ENCODE data around the gene SIRT2.
"Not testable (repeated sequence)": the region's sequence is repeated elsewhere in the genome, so short reads cannot be mapped to it uniquely, and the experiment has no call there.

Gene SIRT2

GRCh38 chr19:38899447-38900201, at the start of gene SIRT2, which contains the start of gene NFKBIB:
SIRT2 (minus strand) TSS chr19:38899618; CDS start chr19:38899521, 97 bp downstream.
NFKBIB (plus strand) TSS chr19:38899969; CDS start chr19:38900033, 64 bp downstream.
- peak; percentile 97 for DNase-seq (ENCODE audit: low spot score)

- no peak for DNase-seq (ENCODE audit: low spot score)
These were observed 47.0 kb upstream of the SIRT2 start for GRCh38 chr19:38946229-38947010.

GRCh38 chr19:38945562-38946228, 46.3 kb upstream of the SIRT2 start:
- no peak for DNase-seq (ENCODE audit: low spot score)

- peak; percentile 40 for DNase-seq (ENCODE audit: low spot score)
These were observed 45.6 kb upstream of the SIRT2 start for GRCh38 chr19:38944981-38945506.

GRCh38 chr19:38942471-38943181, 43.2 kb upstream of the SIRT2 start:
- no peak for DNase-seq (ENCODE audit: low spot score)

- no peak for DNase-seq (ENCODE audit: low spot score)
These were observed 42.6 kb upstream of the SIRT2 start for GRCh38 chr19:38941979-38942378.

- not testable (repeated sequence) for DNase-seq (ENCODE audit: low spot score)
These were observed 42.0 kb upstream of the SIRT2 start for GRCh38 chr19:38941466-38941865.

GRCh38 chr19:38939957-38940356, 40.5 kb upstream of the SIRT2 start:
- DNase-seq (ENCODE audit: low spot score), result no peak

GRCh38 chr19:38933544-38933943, 34.1 kb upstream of the SIRT2 start:
- DNase-seq (ENCODE audit: low spot score), result no peak

GRCh38 chr19:38932425-38933179, 33.2 kb upstream of the SIRT2 start:
- no peak for DNase-seq (ENCODE audit: low spot score)

- DNase-seq (ENCODE audit: low spot score), result no peak
These were observed 32.0 kb upstream of the SIRT2 start for GRCh38 chr19:38931521-38931793.

GRCh38 chr19:38930776-38931520, 31.5 kb upstream of the SIRT2 start, which contains the start of gene MRPS12:
MRPS12 (plus strand) TSS chr19:38930944; CDS start chr19:38931295, 351 bp downstream.
- DNase-seq (ENCODE audit: low spot score), result peak; percentile 98

- peak; percentile 95 for DNase-seq (ENCODE audit: low spot score)
These were observed 30.7 kb upstream of the SIRT2 start, which contains the start of gene SARS2 for GRCh38 chr19:38929929-38930775. SARS2 (minus strand) TSS chr19:38930763; CDS start chr19:38930736, 27 bp downstream.

GRCh38 chr19:38928391-38929001, 29.1 kb upstream of the SIRT2 start:
- DNase-seq (ENCODE audit: low spot score), result no peak

- DNase-seq (ENCODE audit: low spot score), result no peak
These were observed 25.0 kb upstream of the SIRT2 start for GRCh38 chr19:38924388-38924787.

- DNase-seq (ENCODE audit: low spot score), result no peak
These were observed 23.1 kb upstream of the SIRT2 start for GRCh38 chr19:38922482-38922881.

- DNase-seq (ENCODE audit: low spot score), result no peak
These were observed 22.2 kb upstream of the SIRT2 start for GRCh38 chr19:38921420-38922274.

Measured in iPS-NIHi11 (cell line).